ENCODE measurements around the gene GNAQ.

The GNAQ gene

GRCh38 chr9:78003730-78004129 is 27.9 kb downstream of the GNAQ start:
- no peak for DNase-seq (ENCODE audit: low spot score)

DNA sequence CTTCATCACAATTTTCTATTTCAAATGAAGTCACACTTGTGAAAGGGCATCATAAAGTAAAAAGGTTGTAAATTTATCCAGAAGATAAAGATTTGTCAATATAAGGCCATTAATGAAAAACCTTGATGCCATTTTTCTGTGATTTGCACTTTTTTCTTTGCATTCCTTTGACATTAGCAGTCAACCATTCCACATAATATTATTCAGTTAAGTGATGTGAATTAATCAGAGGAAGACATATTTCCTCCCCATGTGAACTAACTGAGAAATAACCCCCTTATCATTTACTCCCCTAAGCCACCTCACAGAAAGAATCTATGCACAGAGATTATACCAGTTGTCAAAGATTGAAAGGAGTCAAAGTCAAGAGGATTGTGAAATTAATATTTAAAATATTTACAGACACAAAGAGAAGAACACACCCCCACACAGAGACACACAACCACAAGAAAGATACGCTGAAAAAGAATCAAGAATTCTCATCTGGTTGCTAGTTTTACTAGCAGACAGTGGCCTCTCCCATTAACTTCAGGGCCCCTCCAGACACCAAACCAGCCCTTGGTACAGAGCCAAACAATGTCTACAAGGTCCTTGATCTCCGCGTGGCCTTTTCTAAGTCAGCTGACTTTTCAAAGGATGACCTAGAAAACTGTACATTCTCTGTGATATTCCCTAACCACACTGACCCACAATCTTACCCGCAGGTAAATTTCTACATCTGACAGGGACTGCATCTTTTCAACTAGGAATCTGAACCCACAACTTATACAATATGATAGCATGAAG is 29.5 kb downstream of the GNAQ start:
- DNase-seq (ENCODE audit: low spot score) = no peak

DNA sequence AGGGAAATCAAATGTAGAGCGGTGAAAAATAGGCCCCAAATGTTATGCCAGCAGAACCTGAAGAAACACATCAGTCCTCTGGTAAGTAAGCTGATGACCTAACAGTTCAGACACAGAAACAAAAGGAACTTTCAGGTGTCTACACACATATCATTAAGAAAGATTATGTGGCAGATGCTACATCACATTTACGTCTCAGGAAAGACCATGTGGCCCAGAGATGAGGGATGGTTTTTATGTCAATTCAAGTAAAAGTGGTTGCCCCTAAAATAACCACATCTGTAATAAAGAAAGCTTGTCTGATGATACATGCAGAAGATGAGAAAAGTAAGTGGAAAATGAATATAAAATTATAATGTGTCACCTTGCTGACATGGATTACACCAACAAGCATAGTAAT is 31.4 kb downstream of the GNAQ start:
- no peak for DNase-seq (ENCODE audit: low spot score)

DNA sequence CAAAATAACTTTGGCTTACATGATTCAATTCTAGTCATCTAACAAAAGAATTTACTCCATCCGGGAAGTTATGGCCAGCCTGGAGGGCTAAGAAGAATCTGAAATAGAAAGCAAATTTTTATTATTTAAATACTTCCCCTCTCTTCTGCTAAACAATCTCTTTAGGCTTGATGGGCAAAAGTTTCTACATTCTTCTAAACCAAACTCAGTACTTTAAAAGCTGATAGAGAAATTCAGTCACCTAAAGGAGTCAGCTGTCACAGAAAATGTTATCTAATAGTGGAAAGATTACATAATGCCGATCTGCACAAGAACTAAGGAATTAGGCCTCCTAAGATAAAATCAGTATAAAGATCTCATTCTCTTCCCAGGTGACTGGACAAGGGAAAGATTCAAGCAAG is 32.4 kb downstream of the GNAQ start:
- DNase-seq (ENCODE audit: low spot score) = no peak

- no peak for DNase-seq (ENCODE audit: low spot score)
Observed at GRCh38 chr9:77997611-77998284, 33.9 kb downstream of the GNAQ start.

GRCh38 chr9:77996696-77997095 is 34.9 kb downstream of the GNAQ start:
- DNase-seq (ENCODE audit: low spot score) = no peak

DNA sequence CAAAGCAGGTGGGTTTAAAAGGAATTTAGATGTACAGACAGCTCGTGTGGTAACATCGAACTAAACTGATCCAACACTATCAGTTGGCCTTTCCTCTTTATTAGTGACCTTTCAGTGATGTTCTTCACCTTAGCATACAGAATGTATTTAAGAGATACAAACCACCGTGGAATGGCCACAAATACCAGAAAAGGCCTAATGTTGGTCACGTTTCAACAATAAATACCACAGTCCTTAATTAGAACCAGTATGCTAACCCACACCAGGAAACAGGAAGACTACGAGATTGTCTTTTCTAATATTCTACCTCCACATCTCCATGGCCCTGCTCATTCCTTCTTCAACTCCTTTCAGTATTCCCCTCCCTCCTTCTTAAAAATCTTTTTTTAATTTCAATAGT is 40.4 kb downstream of the GNAQ start:
- no peak for DNase-seq (ENCODE audit: low spot score)

DNA sequence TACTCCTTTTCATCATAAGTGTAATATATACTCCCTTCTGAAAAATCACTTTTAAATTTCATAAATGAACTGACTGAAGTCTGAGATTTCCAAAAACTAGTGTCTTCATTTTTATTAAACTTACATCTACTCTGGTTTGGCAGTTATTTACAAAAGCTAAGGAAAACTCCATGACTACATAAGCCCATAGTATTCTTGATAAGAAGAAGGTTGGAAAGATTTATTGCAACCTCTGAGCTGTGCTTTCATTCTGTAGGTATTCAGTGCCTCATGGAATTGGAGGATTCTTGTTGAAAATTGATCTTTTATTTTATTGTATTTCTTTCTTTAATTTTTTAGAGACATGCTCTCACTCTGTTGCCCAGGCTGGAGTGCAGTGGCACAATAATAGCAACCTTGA is 41.7 kb downstream of the GNAQ start:
- no peak for DNase-seq (ENCODE audit: low spot score)

- no peak for DNase-seq (ENCODE audit: low spot score)
Observed at GRCh38 chr9:77989458-77989857, 42.2 kb downstream of the GNAQ start.

- DNase-seq (ENCODE audit: low spot score) = no peak
Observed at GRCh38 chr9:77988630-77989029, 43.0 kb downstream of the GNAQ start.

- DNase-seq (ENCODE audit: low spot score) = no peak
Observed at GRCh38 chr9:77987880-77988525, 43.6 kb downstream of the GNAQ start.

DNA sequence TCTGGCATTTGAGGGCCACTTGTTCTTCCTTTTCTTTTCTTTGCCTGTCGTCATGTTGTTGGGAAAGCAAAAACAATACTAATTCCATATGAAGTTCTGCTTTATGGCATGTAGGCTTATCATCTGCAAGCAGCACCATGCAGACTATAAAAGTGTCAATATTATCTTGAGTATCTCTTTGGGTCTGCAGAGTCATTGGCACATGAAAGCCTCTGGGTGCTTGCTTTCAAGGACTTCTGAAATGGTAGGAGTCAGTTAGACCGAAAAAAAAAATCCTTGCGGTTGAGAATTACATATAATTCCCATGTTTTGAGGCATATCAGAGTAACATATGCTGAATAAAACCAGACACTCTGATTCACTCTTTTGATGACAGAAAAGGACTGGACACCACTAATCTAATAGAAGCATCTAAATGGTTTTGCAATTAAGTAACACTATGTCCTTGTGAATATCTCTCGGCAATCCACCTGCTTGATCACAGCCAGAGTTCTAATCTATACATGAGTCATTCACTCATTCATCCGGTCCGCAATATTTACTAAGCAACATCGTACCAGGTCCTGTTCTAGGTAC is 44.4 kb downstream of the GNAQ start:
- DNase-seq (ENCODE audit: low spot score) = no peak

DNA sequence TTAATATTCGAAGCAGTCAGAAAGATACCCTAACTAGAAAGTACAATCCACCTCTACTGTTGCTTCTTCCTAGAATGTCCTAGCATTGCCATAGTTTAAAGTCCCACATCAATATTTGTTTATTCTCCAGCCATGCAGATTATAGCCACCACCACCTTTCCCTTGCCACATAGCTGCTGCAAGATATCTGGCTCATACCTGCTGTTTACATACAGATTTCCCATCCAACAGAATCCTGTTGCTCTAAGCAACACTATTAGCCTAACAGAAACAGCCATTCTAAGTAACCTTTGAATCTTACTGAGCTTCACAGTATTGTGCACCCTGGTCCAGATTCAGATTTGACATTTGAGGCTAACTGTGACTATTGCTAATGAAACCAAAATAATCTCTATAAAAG is 45.6 kb downstream of the GNAQ start:
- no peak for DNase-seq (ENCODE audit: low spot score)

- no peak for DNase-seq (ENCODE audit: low spot score)
Observed at GRCh38 chr9:77983320-77983662, 48.3 kb downstream of the GNAQ start.

DNA sequence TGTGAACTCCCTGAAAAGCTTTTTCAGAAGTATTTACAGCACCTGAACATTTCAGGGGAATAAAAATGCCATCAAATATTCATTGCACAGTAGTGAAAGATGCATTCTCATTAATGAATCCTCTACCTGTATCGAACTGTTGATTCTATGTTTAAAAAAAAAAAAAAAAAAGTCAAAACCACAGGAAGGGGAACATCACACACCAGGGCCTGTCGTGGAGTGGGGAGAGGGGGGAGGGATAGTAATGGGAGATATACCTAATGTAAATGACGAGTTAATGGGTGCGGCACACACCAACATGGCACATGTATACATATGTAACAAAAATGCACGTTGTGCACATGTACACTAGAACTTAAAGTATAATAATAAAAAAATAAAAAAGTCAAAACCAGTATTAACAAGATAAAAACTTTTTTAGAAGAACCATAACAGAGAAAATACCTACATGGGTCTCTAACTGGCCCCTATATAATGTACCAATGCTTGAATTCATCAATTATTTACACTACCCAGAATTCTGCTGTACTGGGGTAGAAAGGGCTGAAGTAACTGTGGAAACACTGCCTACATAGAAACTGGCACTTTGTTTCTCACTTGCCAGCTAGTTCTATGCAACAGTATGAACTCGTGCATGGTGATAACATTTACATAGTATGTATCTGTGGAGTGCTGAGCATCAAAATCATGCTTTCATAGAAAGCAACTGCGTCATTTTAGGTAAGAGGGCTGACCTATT is 48.9 kb downstream of the GNAQ start:
- DNase-seq (ENCODE audit: low spot score) = no peak

DNA sequence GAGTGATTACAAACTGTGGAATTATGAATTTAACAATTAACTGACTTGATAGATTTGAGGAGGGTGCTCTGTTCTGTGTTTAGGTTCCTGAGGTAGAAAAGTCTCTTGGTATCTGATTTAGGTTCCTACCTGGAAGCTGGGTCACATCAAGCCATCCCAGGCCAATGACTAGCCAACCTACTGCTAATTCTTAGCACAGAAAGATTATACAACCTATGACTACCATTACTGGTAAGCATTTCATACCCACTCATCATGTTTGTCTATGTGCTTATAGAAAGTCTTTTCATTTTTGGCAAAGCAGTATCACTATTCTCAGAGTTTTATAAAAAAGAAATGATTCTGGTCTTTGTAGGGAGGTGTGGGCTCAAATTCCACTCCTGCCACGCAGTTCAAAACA is 49.7 kb downstream of the GNAQ start:
- DNase-seq (ENCODE audit: low spot score) = no peak

DNA sequence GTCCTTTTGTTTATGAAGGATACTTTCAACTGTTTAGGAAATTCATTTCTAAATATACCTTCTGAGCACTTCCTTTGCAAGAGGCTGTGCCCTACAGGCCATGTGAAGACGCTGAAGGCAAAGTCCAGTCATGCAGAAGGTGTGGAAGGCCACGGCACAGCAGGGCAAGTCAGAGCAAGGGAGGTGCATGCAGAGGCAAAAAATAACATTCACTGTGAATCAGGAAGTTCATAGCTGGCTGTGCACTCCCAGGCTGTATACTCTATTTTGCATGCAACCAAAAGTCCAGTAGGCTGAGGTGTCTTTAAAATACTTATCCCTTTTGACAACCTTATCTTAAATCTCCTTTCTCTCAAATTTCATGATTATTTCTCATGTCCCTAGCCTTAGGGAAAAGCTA is 50.3 kb downstream of the GNAQ start:
- no peak for DNase-seq (ENCODE audit: low spot score)

GRCh38 chr9:77980622-77981021 is 51.0 kb downstream of the GNAQ start:
- no peak for DNase-seq (ENCODE audit: low spot score)

DNA sequence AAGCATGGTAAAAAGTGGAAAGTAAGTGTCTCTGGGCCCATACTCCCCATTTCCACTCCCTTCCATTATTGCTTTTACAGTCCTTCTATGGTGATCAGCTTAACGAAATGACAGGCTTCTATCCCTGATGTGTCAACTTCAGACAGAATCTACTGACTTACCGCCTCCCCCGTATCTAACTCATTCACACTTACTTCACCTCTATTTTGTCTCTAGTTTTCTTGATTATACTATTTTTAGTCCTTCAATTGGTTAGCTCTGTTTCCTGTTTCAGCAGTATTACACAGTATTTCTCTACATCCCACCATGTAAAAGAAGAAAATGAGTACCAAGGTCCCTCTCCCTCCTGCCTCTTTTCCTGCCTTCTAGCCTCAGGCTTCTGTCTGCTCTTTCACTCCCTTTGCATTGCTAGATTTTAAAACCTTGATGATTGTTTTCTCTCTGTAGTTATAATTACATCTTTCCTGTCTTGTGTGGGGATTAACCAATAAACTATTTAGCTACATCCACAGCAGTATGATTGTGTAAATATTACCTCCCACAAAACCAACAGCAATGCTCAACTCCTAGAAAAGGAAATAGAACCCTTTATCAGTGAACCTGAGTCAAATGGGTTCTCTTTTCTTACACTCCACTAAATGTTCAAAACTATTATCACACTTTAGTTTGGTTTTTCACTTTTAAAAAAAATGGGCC is 53.4 kb downstream of the GNAQ start:
- peak; percentile 31 for DNase-seq (ENCODE audit: low spot score)

GRCh38 chr9:77977210-77977611 is 54.4 kb downstream of the GNAQ start:
- DNase-seq (ENCODE audit: low spot score) = peak; percentile 47

DNA sequence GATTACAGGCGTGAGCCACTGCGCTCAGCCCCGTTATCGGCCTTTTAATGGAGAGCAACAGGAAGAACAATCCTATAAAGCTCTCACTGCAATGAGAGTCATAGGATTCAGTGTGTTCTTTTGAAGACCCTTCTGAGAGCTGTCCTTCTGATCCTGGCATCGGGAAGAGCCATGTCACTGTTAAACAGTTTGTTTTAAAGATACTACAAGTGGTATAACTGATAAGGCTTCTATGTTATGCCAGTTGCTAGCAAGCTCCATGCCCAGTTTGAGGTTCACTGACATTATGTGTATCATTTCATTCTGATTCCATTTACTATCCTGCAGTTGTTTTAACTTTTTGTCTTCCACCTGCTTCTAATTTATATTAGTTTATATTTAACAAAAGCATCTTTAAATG is 55.8 kb downstream of the GNAQ start:
- no peak for DNase-seq (ENCODE audit: low spot score)

GRCh38 chr9:77975036-77975435 is 56.6 kb downstream of the GNAQ start:
- no peak for DNase-seq (ENCODE audit: low spot score)

Measured in activated CD4-positive, alpha-beta T cell treated with anti-CD3 and anti-CD28 coated beads, Interleukin-2, Interleukin-4, amounts not matched to agents 100 ng/mL and 50 ng/mL, durations not matched to agents 16 hours and 8 hours (primary cell).